H1 (cell line): ENCODE results near the gene RAET1E. TPM values are rescaled to one million over a fixed set of nuclear protein-coding genes. Genes with fewer than 3 reads are reported as not detected.

Source experiments
- CTCF ChIA-PET: fragments of 300-600 bp; sonication (Branson Sonifier 250); formaldehyde crosslinking; loops from one replicate; lab custom pipeline; 2021; ENCODE audit not compliant: partially characterized antibody; lab: Charles Lee
- POLR2A ChIA-PET: fragments of 300-600 bp; sonication (Branson Sonifier 250); formaldehyde crosslinking; loops from one replicate; lab custom pipeline; 2021; ENCODE audit warnings: inconsistent platforms; ENCODE audit not compliant: partially characterized antibody; lab: Charles Lee
- DNase-seq, 2 experiments: peaks; one replicate each; pipeline versions ENCODE4 v3.0.0 to v3.0.0-alpha.2; 2010 to 2022; ENCODE audit warnings: low spot score in 2 of 2, low read depth in 1 of 2, mixed read lengths in 1 of 2
- FAIRE-seq: peaks from 2 replicates; lab custom pipeline; 2011; peaks lifted over from hg19 to GRCh38; lab: Jason Lieb, UNC
- H2AFZ ChIP-seq: 2 replicates; pipeline ENCODE4 v1.8.1; 2012; ENCODE audit warnings: low read length, inconsistent platforms
- H2AK5ac ChIP-seq: 2 replicates; pipeline ENCODE4 v1.6.1; 2013; ENCODE audit warnings: low read depth, low read length
- H2BK120ac ChIP-seq: replicated peaks from 2 replicates; pipeline ENCODE3; 2013; ENCODE audit warnings: low read depth, low read length, inconsistent platforms
- H2BK12ac ChIP-seq: 2 replicates; pipeline ENCODE4 v1.6.1; 2013; ENCODE audit warnings: low read depth, low read length
- H2BK15ac ChIP-seq: 2 replicates; pipeline ENCODE4 v1.6.1; 2013; ENCODE audit warnings: low read length
- H2BK20ac ChIP-seq: 2 replicates; pipeline ENCODE4 v1.6.1; 2013; ENCODE audit warnings: low read length
- H2BK5ac ChIP-seq: 2 replicates; pipeline ENCODE4 v1.6.1; 2013; ENCODE audit warnings: low read depth, low read length
- H3K14ac ChIP-seq: 2 replicates; pipeline ENCODE4 v1.6.1; 2013; ENCODE audit warnings: inconsistent platforms; ENCODE audit not compliant: insufficient read length
- H3K18ac ChIP-seq: 2 replicates; pipeline ENCODE4 v1.6.1; 2013; ENCODE audit warnings: low read length; ENCODE audit errors: extremely low read depth
- H3K23ac ChIP-seq: 2 replicates; pipeline ENCODE4 v1.6.1; 2013; ENCODE audit warnings: inconsistent platforms; ENCODE audit not compliant: insufficient read length
- H3K23me2 ChIP-seq: 2 replicates; pipeline ENCODE4 v1.6.1; 2013; ENCODE audit warnings: low read depth, low read length
- H3K27ac ChIP-seq: 2 replicates; pipeline ENCODE4 v1.6.1; 2011; ENCODE audit warnings: low read depth, low read length, inconsistent platforms
- H3K27me3 ChIP-seq, 4 experiments: replicated peaks in 1 of 4; 1 replicate in 1 of 4; 2 replicates in 3 of 4; pipeline versions ENCODE4 v1.6.1 to v1.8.1; 2011 to 2013; ENCODE audit warnings: low read length in 3 of 4, mild to moderate bottlenecking in 3 of 4, inconsistent platforms in 2 of 4, mixed read lengths in 2 of 4, moderate library complexity in 1 of 4; ENCODE audit not compliant: control insufficient read depth in 3 of 4, insufficient read depth in 3 of 4; ENCODE audit errors: extremely low read depth in 1 of 4
- H3K36me3 ChIP-seq, 4 experiments: 2 replicates each; pipeline versions ENCODE4 v1.6.1 to v1.8.1; 2011 to 2013; ENCODE audit warnings: mild to moderate bottlenecking in 4 of 4, low read length in 3 of 4, moderate library complexity in 2 of 4, control low read depth in 1 of 4, inconsistent platforms in 1 of 4; ENCODE audit not compliant: insufficient read depth in 4 of 4, control insufficient read depth in 2 of 4
- H3K4ac ChIP-seq: replicated peaks from 2 replicates; pipeline ENCODE3; 2013; ENCODE audit warnings: low read length, low read depth, mixed read lengths, inconsistent platforms; ENCODE audit not compliant: insufficient read length
- H3K4me1 ChIP-seq, 4 experiments: replicated peaks in 1 of 4; 1 replicate in 1 of 4; 2 replicates in 3 of 4; pipeline versions ENCODE4 v1.6.1 to v1.8.1; 2011 to 2013; ENCODE audit warnings: low read length in 3 of 4, inconsistent platforms in 2 of 4, mixed read lengths in 1 of 4; ENCODE audit not compliant: insufficient read depth in 4 of 4, control insufficient read depth in 3 of 4
- H3K4me2 ChIP-seq, 2 experiments: 2 replicates each; pipeline versions ENCODE4 v1.6.1 to v1.8.1; 2011 to 2013; ENCODE audit warnings: low read depth in 2 of 2, low read length in 2 of 2, control low read depth in 1 of 2, inconsistent platforms in 1 of 2, mild to moderate bottlenecking in 1 of 2; ENCODE audit not compliant: insufficient read depth in 1 of 2
- H3K4me3 ChIP-seq, 4 experiments: fragments of 200-600, 300-600 bp in 1 of 4; sonication (generic), shearing (Covaris generic), sonication (Bioruptor Twin) in 1 of 4; 2 replicates each; pipeline versions ENCODE4 v1.5.1 to v1.8.1; 2011 to 2016; ENCODE audit warnings: low read length in 4 of 4, low read depth in 3 of 4, control low read depth in 2 of 4, inconsistent platforms in 2 of 4, mild to moderate bottlenecking in 2 of 4, mixed read lengths in 1 of 4, moderate library complexity in 1 of 4; ENCODE audit not compliant: insufficient read depth in 2 of 4; ENCODE audit errors: extremely low read depth in 1 of 4
- H3K56ac ChIP-seq: replicated peaks from 2 replicates; pipeline ENCODE3; 2013; ENCODE audit warnings: low read depth, mild to moderate bottlenecking, mixed read lengths, low read length, inconsistent platforms; ENCODE audit not compliant: insufficient read length
- H3K79me1 ChIP-seq: 2 replicates; pipeline ENCODE4 v1.6.1; 2013; ENCODE audit warnings: low read depth, low read length, control low read depth
- H3K79me2 ChIP-seq, 2 experiments: 2 replicates each; pipeline versions ENCODE4 v1.6.1 to v1.8.1; 2012 to 2013; ENCODE audit warnings: low read length in 2 of 2, mild to moderate bottlenecking in 2 of 2, inconsistent platforms in 1 of 2; ENCODE audit not compliant: insufficient read depth in 2 of 2, control insufficient read depth in 1 of 2
- H3K9ac ChIP-seq, 4 experiments: replicated peaks in 1 of 4; 1 replicate in 1 of 4; 2 replicates in 3 of 4; pipeline versions ENCODE4 v1.6.1 to v1.8.1; 2011 to 2013; ENCODE audit warnings: low read depth in 3 of 4, low read length in 3 of 4, control low read depth in 2 of 4, mild to moderate bottlenecking in 2 of 4, moderate library complexity in 2 of 4, inconsistent platforms in 1 of 4; ENCODE audit errors: extremely low read depth in 1 of 4
- H3K9me3 ChIP-seq, 2 experiments: 2 replicates each; pipeline versions ENCODE4 v1.6.1 to v1.8.1; 2012 to 2013; ENCODE audit warnings: mild to moderate bottlenecking in 2 of 2, moderate library complexity in 2 of 2, control low read depth in 1 of 2, inconsistent platforms in 1 of 2, low read depth in 1 of 2, low read length in 1 of 2, mixed read lengths in 1 of 2; ENCODE audit not compliant: insufficient read depth in 2 of 2
- H4K20me1 ChIP-seq, 2 experiments: replicated peaks in 1 of 2; 2 replicates each; pipeline versions ENCODE3 to v1.8.1; 2011 to 2013; ENCODE audit warnings: inconsistent platforms in 2 of 2, low read length in 2 of 2, mild to moderate bottlenecking in 1 of 2; ENCODE audit not compliant: insufficient read depth in 2 of 2, control insufficient read depth in 1 of 2
- H4K5ac ChIP-seq: 2 replicates; pipeline ENCODE4 v1.6.1; 2013; ENCODE audit warnings: low read length, low read depth, mixed read lengths, inconsistent platforms; ENCODE audit not compliant: insufficient read length
- H4K8ac ChIP-seq: 2 replicates; pipeline ENCODE4 v1.8.0; 2013; ENCODE audit warnings: mild to moderate bottlenecking, moderate library complexity, low read length, inconsistent platforms; ENCODE audit not compliant: insufficient read depth; ENCODE audit errors: extremely low read depth
- H4K91ac ChIP-seq: replicated peaks from 2 replicates; pipeline ENCODE3; 2013; ENCODE audit warnings: low read length, mixed read lengths, inconsistent platforms; ENCODE audit not compliant: insufficient read length
- CEBPB ChIP-seq: IDR thresholded peaks from 2 replicates; pipeline ENCODE4 v1.6.1; 2012; ENCODE audit warnings: low read depth, low read length
- EP300 ChIP-seq, 2 experiments: IDR thresholded peaks; 1 replicate in 1 of 2; 2 replicates in 1 of 2; pipeline ENCODE4 v1.6.1; 2011 to 2012; ENCODE audit warnings: low read depth in 2 of 2, low read length in 2 of 2, mild to moderate bottlenecking in 2 of 2, borderline replicate concordance in 1 of 2, inconsistent platforms in 1 of 2, moderate library complexity in 1 of 2
- POLR2A ChIP-seq, 2 experiments: IDR thresholded peaks; 1 replicate in 1 of 2; 2 replicates in 1 of 2; pipeline ENCODE4 v1.6.1; 2011; ENCODE audit warnings: low read depth in 2 of 2, low read length in 2 of 2, mild to moderate bottlenecking in 2 of 2; ENCODE audit errors: control extremely low read depth in 1 of 2
- WGBS, 2 experiments: shearing (Covaris generic) in 1 of 2; methylation state at CpG; one replicate each; pipeline versions ENCODE4 v1.1.6 to v1.1.7; 2013 to 2015; ENCODE audit warnings: low lambda C conversion rate in 2 of 2, mixed read lengths in 2 of 2, inconsistent platforms in 1 of 2, low coverage in 1 of 2, missing lambda C conversion rate in 1 of 2; ENCODE audit not compliant: insufficient replicate concordance in 2 of 2, insufficient coverage in 1 of 2, insufficient read length in 1 of 2; ENCODE audit errors: extremely low coverage in 1 of 2, missing lambda C conversion rate in 1 of 2; 5-methylcytosine and 5-hydroxymethylcytosine counted together
- polyA plus RNA-seq, 7 experiments: library from polyadenylated mRNA; depleted of rRNA in 3 of 7; stranded (reverse) in 5 of 7; unstranded in 2 of 7; fragments of >200 nt in 5 of 7; fragments of 200-250 nt in 2 of 7; gene quantifications; 1 replicate in 5 of 7; 2 replicates in 1 of 7; 4 replicates in 1 of 7; pipeline versions ENCODE4 v1.2.1 to v1.2.3, GENCODE V29; 2011 to 2013; ENCODE audit warnings: missing spikeins in 2 of 7, mixed read lengths in 2 of 7
- total RNA-seq: library from RNA; stranded (reverse); fragmentation: NEBNext Ultra II Directional; extraction: Animal tissue kit (Norgen Biotek cat#: 25700); gene quantifications from 2 replicates; pipeline ENCODE4 v1.2.1, GENCODE V29; 2021

RAET1E gene
- total and polyA plus RNA-seq, 2 of the 8 experiments (the other 6 are each of a cell fraction or from before 2014, with no cell fraction given): not detected

DNA sequence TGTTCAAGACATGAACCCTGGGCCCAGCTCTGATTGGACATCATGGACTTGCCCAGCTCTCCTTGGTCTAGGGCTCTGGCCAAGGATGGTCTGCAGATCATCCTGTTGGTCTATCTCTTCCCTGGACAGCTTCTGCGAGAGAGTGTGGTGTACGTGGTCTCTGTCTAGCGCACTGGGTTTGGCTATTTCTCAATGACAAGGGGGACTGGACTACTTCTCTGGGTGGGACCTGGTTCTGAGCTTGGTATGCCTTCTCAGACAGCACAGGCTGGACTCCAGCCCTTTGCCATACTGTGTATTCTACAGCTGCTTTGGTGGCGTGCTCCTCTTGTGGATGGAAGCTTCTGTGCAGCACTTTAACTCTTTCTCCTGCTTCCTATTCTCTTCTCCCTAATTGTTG lies 8.5 kb upstream of the RAET1E start:
- WGBS, 2 experiments: 91% methylated on average over 4 of the region's 4 CpGs; no CpG with 5 or more reads in 1 of the 2 experiments
- Histone ChIP-seq H4K8ac (no peak overlapping the region), H3K4me1 (no peaks in the 10 kb centered on the region), H3K4ac (no peak overlapping the region), H3K56ac (no peak overlapping the region), H3K4me3 (no peak overlapping the region), H3K4me2 (no peak overlapping the region), H2BK120ac (no peak overlapping the region), H3K27ac (no peak overlapping the region), H3K79me2 (no peaks in the 10 kb centered on the region), H3K27me3 (no peaks in the 10 kb centered on the region), H3K79me1 (no peaks in the 10 kb centered on the region), H2BK5ac (no peak overlapping the region), H2BK15ac (no peak overlapping the region), H4K5ac (no peak overlapping the region), H3K23me2 (no peaks in the 10 kb centered on the region), H2BK20ac (no peak overlapping the region), H3K9me3 (peaks cover 15 to 22% of the 10 kb centered on the region in 2 experiments; a peak in 3 of 4 replicates), H2BK12ac (no peak overlapping the region), H3K9ac (no peak overlapping the region), H2AFZ (no peak overlapping the region), H3K36me3 (no peaks in the 10 kb centered on the region), H3K18ac (no peak overlapping the region), H3K14ac (no peak overlapping the region), H3K23ac (no peak overlapping the region), H4K91ac (no peak overlapping the region), H4K20me1 (no peaks in the 10 kb centered on the region), H2AK5ac (no peak overlapping the region)
- ChIA-PET POLR2A (interaction anchor here (1.2 kb wide), 1 partner anchor 35 kb away, joined by 3 read pairs; no protein-coding TSS in a partner anchor), CTCF (interaction anchor here (0.7 to 4.8 kb wide), 8 partner anchors 8 to 71 kb away, joined by 3 to 26 read pairs (median 9); no protein-coding TSS in a partner anchor)
- DNase-seq (no peak), FAIRE-seq (no peak)
- TF ChIP-seq CEBPB (no peak), POLR2A (IDR thresholded peaks at IDR 0.05; ENCODE audit: control extremely low read depth in 1 of 2, low read depth in 2 of 2, low read length in 2 of 2) (no peak), EP300 (IDR thresholded peaks at IDR 0.05; ENCODE audit: borderline replicate concordance in 1 of 2, low read depth in 2 of 2, low read length in 2 of 2) (no peak)
